Small intestine (tissue), 7 donors: ENCODE data around the gene FGF9. TPM values are rescaled to one million over a fixed set of nuclear protein-coding genes. Genes with fewer than 3 reads are reported as not detected.

Experiments used
- DNase-seq, 2 donors: peaks; one replicate each; pipeline versions ENCODE4 v3.0.0 to v3.0.0-alpha.2; 2013
- FAIRE-seq: peaks from 2 replicates; lab custom pipeline; 2012; peaks lifted over from hg19 to GRCh38; lab: Jason Lieb, UNC
- H3K27ac ChIP-seq, 3 donors: one replicate each; pipeline ENCODE4 v1.5.1; 2013; ENCODE audit warnings: low read length in 2 of 3, mild to moderate bottlenecking in 2 of 3, control low read depth in 1 of 3, inconsistent platforms in 1 of 3, low read depth in 1 of 3, moderate library complexity in 1 of 3
- H3K27me3 ChIP-seq, 3 donors: one replicate each; pipeline ENCODE4 v1.6.1; 2013; ENCODE audit warnings: low read length in 3 of 3, inconsistent platforms in 1 of 3; ENCODE audit not compliant: control insufficient read depth in 3 of 3, insufficient read depth in 3 of 3
- H3K36me3 ChIP-seq, 3 donors: one replicate each; pipeline ENCODE4 v1.6.1; 2013; ENCODE audit warnings: low read length in 3 of 3, inconsistent platforms in 1 of 3, low read depth in 1 of 3, mild to moderate bottlenecking in 1 of 3, moderate library complexity in 1 of 3; ENCODE audit not compliant: control insufficient read depth in 3 of 3, insufficient read depth in 2 of 3
- H3K4me1 ChIP-seq, 3 donors: one replicate each; pipeline ENCODE4 v1.6.1; 2013; ENCODE audit warnings: low read length in 2 of 3, inconsistent platforms in 1 of 3, low read depth in 1 of 3, mild to moderate bottlenecking in 1 of 3, moderate library complexity in 1 of 3; ENCODE audit not compliant: control insufficient read depth in 3 of 3, insufficient read depth in 2 of 3
- H3K4me3 ChIP-seq, 3 donors: one replicate each; pipeline ENCODE4 v1.5.1; 2013; ENCODE audit warnings: low read length in 3 of 3, control low read depth in 1 of 3, inconsistent platforms in 1 of 3, low read depth in 1 of 3, mild to moderate bottlenecking in 1 of 3, moderate library complexity in 1 of 3
- H3K9me3 ChIP-seq, 2 donors: one replicate each; pipeline ENCODE4 v1.6.1; 2013; ENCODE audit warnings: low read depth in 1 of 2, low read length in 1 of 2; ENCODE audit not compliant: control insufficient read depth in 2 of 2, insufficient read depth in 1 of 2
- WGBS, 3 donors: extraction: QIAGEN DNeasy Blood & Tissue Kit; methylation state at CpG; one replicate each; pipeline ENCODE4 v1.1.7; 2013; 5-methylcytosine and 5-hydroxymethylcytosine counted together
- polyA plus RNA-seq, 4 donors: library from polyadenylated mRNA; stranded (reverse) in 3 of 4; unstranded in 1 of 4; fragments of 200-250 nt in 3 of 4; fragments of 120-200 nt in 1 of 4; gene quantifications; one replicate each; pipeline versions ENCODE4 v1.2.1 to v1.2.3, GENCODE V29; 2013
- donor health status: healthy with polysubstance abuse.
- donor health status: control.
- donor health status: control.
- donor health status: Bipolar disorder and iron deficiency.
- donor health status: healthy.

The FGF9 gene
- polyA plus RNA-seq, 4 donors, result 0.22 to 15.2 (median 0.34) TPM

DNA sequence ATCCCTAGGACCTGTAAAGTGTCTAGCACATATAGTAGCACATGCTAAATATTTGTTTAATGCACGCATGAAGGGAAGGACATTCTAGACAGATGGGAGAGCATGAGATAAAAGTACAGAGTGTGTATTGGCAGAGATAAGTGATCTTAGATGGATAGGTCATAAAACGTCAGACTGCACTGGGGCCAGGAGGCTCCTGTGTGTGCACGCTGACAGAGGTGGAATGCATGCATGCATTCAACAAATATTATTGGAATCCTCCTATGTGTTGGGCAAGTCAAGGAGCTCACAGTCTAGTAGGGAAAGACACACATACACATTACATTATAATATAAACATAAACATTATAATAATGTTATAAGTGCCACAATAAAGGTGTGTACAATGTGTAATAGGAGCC lies 73.3 kb downstream of the FGF9 start:
- no peaks in the 10 kb centered on the region for H3K36me3 ChIP-seq
- H3K9me3 ChIP-seq, result no peaks in the 10 kb centered on the region
- no peak overlapping the region for H3K4me3 ChIP-seq
- H3K27ac ChIP-seq, result no peak overlapping the region
- WGBS, 3 donors, result 11 to 41% (median 23%) methylated on average over 3 of the region's 3 CpGs
- FAIRE-seq (no peak), DNase-seq (no peak)
- peaks cover 0 to 43% (median 8%) of the 10 kb centered on the region in 3 donors for H3K4me1 ChIP-seq
- H3K27me3 ChIP-seq, result no peaks in the 10 kb centered on the region

DNA sequence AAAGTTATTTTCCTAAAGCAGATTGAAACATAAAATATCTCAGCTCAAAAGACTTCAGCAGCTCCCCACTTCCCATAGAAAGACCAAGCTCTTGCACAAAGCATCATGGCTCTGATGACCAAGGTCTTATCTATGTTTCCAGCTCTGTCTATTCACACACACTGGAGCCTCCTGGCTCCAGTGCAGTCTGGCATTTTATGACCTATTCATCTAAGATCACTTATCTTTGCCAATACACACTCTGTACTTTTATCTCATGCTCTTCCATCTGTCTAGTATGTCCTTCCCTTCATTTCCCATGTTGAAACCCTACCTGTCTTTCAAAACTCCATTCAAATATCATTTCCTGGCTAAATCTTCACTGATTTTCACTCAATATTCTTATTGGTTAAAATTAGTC lies 74.4 kb downstream of the FGF9 start:
- Histone ChIP-seq H3K4me1 (peaks cover 0 to 35% (median 8%) of the 10 kb centered on the region in 3 donors), H3K36me3 (no peaks in the 10 kb centered on the region), H3K27me3 (no peaks in the 10 kb centered on the region), H3K27ac (no peak overlapping the region), H3K9me3 (no peaks in the 10 kb centered on the region), H3K4me3 (no peak overlapping the region)
- FAIRE-seq (no peak), DNase-seq (no peak)

DNA sequence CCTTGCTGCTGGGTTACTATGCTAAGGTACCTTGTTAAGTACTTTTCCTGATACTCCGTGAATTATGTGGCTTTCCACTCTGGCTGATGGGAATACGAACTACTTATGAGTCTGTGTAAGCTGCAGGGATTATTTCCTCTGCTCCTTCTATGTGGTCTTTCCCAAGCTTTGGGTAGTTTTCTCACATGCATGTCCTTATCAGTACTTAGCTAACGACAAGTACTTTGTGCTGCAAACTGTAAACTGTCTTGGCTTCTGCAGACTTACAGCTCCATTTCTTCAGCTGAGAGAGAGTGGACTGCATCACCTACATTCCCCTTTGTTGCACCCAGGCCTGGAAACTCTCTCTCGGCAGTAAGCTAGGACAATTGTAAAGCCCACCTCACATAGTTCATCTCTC lies 76.6 kb downstream of the FGF9 start:
- Histone ChIP-seq H3K4me1 (peaks cover 0 to 18% (median under 1%) of the 10 kb centered on the region in 3 donors), H3K4me3 (no peak overlapping the region), H3K36me3 (no peaks in the 10 kb centered on the region), H3K27me3 (no peaks in the 10 kb centered on the region), H3K27ac (peak overlapping the region in 1 of 3 donors; percentile 10), H3K9me3 (no peaks in the 10 kb centered on the region)
- FAIRE-seq (no peak), DNase-seq (no peak)
- WGBS, 3 donors, result 28 to 37% (median 32%) methylated on average over 4 of the region's 4 CpGs

DNA sequence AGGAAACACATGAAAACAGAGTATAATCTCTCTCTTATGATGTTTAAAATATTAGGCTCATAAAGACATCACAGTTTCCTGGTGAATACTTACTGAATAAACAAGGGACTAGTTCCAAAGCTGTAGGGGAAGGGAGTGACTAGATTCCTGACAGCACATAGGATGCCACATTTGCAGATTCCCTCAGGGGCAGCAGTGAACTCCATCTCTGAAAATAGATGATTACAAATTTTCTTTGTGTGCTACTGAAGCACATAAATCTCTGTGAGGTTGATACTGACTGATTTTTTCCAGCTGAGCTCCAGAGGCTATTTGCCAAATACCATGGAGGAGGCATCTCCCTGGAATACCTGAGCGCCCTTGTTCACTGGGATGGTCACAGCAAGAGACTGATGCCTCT lies 77.3 kb downstream of the FGF9 start:
- WGBS, 3 donors, result 80 to 95% (median 94%) methylated on average over 1 of the region's 1 CpG
- no peaks in the 10 kb centered on the region for H3K9me3 ChIP-seq
- H3K4me1 ChIP-seq, result peaks cover 0 to 14% (median 2%) of the 10 kb centered on the region in 3 donors
- H3K4me3 ChIP-seq, result no peak overlapping the region
- FAIRE-seq, result no peak
- H3K27me3 ChIP-seq, result no peaks in the 10 kb centered on the region
- H3K27ac ChIP-seq, result no peak overlapping the region
- DNase-seq, result no peak
- H3K36me3 ChIP-seq, result no peaks in the 10 kb centered on the region

DNA sequence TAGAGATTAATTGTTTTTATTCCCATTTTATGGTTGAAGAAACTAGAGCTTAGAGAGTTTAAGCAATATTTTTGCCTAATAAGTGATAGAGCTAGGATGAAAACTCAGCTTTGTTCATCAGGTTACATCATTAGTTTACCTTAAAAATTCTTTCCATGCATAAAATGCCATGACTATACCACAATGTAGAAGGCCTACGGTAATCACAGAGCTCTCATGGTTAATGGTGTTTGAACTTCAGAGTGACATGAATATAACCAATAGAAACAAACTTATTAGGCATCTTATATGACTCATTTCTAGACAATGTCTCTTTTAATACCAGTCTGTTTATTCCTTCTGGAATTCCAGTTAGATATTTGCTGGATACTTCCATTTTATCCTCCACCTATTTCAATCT lies 78.5 kb downstream of the FGF9 start:
- 67 to 86% (median 71%) methylated on average over 1 of the region's 1 CpG for WGBS, 3 donors
- Histone ChIP-seq H3K27ac (no peak overlapping the region), H3K4me1 (peaks cover 0 to 14% (median 2%) of the 10 kb centered on the region in 3 donors), H3K36me3 (no peaks in the 10 kb centered on the region), H3K9me3 (no peaks in the 10 kb centered on the region), H3K4me3 (no peak overlapping the region), H3K27me3 (no peaks in the 10 kb centered on the region)
- DNase-seq, result no peak
- no peak for FAIRE-seq

DNA sequence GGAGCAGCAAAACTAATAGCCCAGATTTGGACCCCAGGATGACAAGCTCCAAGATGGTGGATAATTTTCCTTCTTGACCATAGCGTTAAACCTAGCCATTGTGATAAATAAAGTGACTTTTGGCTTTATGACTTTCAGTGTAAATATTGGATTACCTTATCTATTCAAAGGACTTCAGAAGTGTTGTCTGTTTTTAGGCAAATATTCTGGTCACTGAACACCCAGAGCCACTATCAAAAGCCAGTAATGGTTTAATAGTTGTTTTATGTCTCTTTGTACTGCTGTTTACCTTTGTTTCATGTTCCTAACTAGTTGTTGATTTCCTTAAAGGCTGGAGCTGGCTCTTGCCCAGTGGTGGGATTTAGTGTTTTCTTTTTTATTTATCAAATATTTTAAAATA lies 81.6 kb downstream of the FGF9 start:
- Histone ChIP-seq H3K4me3 (no peak overlapping the region), H3K4me1 (peaks cover 0 to 21% (median 2%) of the 10 kb centered on the region in 3 donors), H3K27ac (no peak overlapping the region), H3K9me3 (no peaks in the 10 kb centered on the region), H3K27me3 (no peaks in the 10 kb centered on the region), H3K36me3 (no peaks in the 10 kb centered on the region)
- 22 to 60% (median 33%) methylated on average over 1 of the region's 1 CpG for WGBS, 3 donors
- FAIRE-seq, result no peak
- DNase-seq, result no peak

DNA sequence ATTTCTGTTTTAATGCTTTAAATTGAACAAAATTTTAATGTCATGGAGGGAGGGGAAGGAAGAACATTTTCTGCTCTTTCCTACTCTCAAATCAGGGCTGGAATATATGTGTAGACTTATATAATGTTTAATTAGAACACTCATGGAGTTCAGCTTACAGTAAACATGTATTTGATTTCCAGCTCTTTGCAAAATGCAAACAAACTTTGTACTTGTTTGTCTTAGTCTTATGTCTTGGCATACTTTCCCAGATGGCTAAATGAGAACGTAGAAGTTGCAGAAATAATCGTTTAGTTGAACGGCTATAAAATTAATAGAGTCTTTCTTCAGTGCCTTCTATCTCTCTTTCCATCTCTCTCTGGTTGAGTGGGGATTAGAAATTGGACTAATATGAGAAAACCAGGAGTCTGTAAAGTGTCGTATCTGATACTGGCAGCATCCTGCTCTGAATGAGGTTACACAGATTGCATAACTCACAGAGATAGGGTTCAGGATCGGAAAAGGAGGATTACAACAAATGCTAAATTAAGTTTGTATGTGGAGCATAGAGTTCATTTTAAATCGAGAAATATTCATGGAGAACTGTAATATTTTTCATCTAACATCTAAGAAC lies 82.3 kb downstream of the FGF9 start:
- H3K27me3 ChIP-seq, result no peaks in the 10 kb centered on the region
- H3K9me3 ChIP-seq, result no peaks in the 10 kb centered on the region
- FAIRE-seq, result no peak
- H3K27ac ChIP-seq, result no peak overlapping the region
- 16 to 30% (median 21%) methylated on average over 6 of the region's 6 CpGs for WGBS, 3 donors
- H3K36me3 ChIP-seq, result no peaks in the 10 kb centered on the region
- no peak overlapping the region for H3K4me3 ChIP-seq
- no peak for DNase-seq
- peaks cover 0 to 18% (median 2%) of the 10 kb centered on the region in 3 donors for H3K4me1 ChIP-seq
